Choroid plexus epithelial cell (primary cell): ENCODE results near the gene PDK3.
A peak's percentile ranks its signal among the peaks of the same experiment; 100 is the strongest.

ENCODE experiments used
- DNase-seq: peaks from one replicate; pipeline ENCODE4 v3.0.0-alpha.2; 2010; ENCODE audit warnings: low read depth
- H3K4me3 ChIP-seq: 2 replicates; pipeline ENCODE4 v1.5.1; 2011; ENCODE audit warnings: low read depth, mild to moderate bottlenecking, control low read depth, low read length, moderate library complexity
- TF ChIP-seq, protein P1 (sequence below): conservative IDR thresholded peaks from 2 replicates; pipeline ENCODE4 v1.5.1; 2011; ENCODE audit warnings: low read depth, mild to moderate bottlenecking, control low read depth, inconsistent platforms, low read length, moderate library complexity

PDK3 gene

DNA sequence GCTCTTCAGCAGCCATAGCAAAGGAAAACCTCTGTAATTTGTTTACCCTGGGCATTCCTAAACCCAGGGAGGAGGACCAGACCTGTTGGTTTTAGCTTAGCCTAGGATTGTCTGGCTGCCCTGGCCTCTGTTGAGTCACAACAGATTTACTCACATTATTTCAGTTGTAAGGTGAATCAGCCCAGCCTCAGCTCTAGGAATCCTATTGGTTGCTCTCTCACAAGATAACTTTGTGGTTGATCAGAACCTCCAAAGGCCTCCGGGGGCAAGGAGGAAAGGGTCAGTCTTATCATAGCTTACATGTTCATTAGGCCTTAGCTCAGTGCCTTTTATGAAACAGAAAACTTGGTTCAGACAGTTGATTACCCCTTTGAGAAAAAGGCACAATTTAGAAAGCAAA lies 41.0 kb downstream of the PDK3 start:
- H3K4me3 ChIP-seq: no peak overlapping the region
- TF ChIP-seq, protein P1, sequence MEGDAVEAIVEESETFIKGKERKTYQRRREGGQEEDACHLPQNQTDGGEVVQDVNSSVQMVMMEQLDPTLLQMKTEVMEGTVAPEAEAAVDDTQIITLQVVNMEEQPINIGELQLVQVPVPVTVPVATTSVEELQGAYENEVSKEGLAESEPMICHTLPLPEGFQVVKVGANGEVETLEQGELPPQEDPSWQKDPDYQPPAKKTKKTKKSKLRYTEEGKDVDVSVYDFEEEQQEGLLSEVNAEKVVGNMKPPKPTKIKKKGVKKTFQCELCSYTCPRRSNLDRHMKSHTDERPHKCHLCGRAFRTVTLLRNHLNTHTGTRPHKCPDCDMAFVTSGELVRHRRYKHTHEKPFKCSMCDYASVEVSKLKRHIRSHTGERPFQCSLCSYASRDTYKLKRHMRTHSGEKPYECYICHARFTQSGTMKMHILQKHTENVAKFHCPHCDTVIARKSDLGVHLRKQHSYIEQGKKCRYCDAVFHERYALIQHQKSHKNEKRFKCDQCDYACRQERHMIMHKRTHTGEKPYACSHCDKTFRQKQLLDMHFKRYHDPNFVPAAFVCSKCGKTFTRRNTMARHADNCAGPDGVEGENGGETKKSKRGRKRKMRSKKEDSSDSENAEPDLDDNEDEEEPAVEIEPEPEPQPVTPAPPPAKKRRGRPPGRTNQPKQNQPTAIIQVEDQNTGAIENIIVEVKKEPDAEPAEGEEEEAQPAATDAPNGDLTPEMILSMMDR: no peak
- peak; percentile 13 for DNase-seq

- TF ChIP-seq, protein P1: no peak
- no peak for DNase-seq
Observed at GRCh38 chrX:24508375-24508774, 43.3 kb downstream of the PDK3 start.

DNA sequence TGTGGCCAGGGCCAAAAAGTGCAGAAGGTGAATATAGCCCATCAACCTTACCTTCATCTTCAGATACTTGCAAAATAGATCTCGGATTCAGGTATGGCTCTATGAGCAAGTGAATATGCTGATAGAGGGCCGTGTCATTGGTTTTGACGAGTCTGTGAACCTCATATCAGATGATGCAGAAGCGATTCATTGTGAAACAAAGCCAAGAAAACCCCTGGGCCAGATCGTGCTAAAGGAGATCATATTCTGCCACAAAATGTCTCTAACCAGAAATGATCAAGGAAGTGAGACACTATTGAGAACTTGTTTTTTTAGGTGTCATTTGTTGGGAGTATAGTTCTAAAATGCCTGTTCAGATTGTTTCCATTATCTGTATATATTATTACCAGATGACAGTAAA lies 48.3 kb downstream of the PDK3 start:
- no peak for DNase-seq
- TF ChIP-seq, protein P1: no peak
- H3K4me3 ChIP-seq: no peak overlapping the region

More at GRCh38 chrX:24508375-24508774, 43.3 kb downstream of the PDK3 start:
- no peak overlapping the region for H3K4me3 ChIP-seq

GRCh38 chrX:24515447-24515846 lies 50.4 kb downstream of the PDK3 start:
- peak; percentile 48 for DNase-seq
- no peak overlapping the region for H3K4me3 ChIP-seq
- TF ChIP-seq, protein P1: peak; percentile 55

DNA sequence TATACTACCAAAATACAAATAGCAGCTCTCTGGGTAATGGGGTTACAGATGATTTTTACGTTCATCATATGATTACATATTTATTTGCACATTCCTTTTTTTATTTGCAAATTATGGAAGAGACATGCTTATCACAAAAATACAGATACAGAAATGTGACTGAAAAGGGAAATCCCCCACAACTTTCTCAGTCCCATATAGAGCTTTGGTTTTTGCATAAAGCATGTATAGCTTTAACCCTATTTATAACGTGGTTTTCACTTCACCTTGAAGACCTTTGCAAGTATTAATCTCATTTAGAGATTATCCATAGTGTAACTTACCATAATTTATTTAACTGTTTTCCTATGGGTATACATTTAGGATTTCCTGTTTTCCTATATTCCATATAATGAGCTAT lies 55.4 kb downstream of the PDK3 start:
- H3K4me3 ChIP-seq: no peak overlapping the region
- TF ChIP-seq, protein P1: no peak
- no peak for DNase-seq

DNA sequence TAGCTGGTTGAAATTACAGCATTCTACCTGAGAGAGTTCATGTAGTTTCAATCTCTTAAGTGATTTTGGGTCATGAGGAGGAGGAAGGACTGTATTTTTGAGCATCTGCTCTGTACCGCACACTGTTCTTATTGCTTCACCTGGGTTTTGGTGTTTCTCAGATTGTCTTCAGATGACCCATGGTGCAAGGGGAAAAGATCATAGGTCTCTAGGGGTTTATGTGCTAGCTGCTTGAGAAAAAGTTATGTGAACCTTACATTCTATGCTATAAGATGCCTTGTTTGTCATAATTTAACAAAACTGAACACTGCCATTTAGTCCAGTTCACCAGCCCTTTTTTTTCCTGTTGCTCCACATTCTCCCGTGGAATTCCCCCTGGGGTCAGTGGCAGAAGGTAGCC lies 60.4 kb downstream of the PDK3 start:
- DNase-seq: no peak
- TF ChIP-seq, protein P1: no peak
- H3K4me3 ChIP-seq: no peak overlapping the region

GRCh38 chrX:24526616-24527015 lies 61.5 kb downstream of the PDK3 start:
- H3K4me3 ChIP-seq: no peak overlapping the region
- DNase-seq: no peak
- TF ChIP-seq, protein P1: no peak
